ENCODE measurements around the gene SIRPB1.
A peak's percentile ranks its signal among the peaks of the same experiment; 100 is the strongest.
"Not testable (repeated sequence)": the region's sequence is repeated elsewhere in the genome, so short reads cannot be mapped to it uniquely, and the experiment has no call there.

The SIRPB1 gene

DNA sequence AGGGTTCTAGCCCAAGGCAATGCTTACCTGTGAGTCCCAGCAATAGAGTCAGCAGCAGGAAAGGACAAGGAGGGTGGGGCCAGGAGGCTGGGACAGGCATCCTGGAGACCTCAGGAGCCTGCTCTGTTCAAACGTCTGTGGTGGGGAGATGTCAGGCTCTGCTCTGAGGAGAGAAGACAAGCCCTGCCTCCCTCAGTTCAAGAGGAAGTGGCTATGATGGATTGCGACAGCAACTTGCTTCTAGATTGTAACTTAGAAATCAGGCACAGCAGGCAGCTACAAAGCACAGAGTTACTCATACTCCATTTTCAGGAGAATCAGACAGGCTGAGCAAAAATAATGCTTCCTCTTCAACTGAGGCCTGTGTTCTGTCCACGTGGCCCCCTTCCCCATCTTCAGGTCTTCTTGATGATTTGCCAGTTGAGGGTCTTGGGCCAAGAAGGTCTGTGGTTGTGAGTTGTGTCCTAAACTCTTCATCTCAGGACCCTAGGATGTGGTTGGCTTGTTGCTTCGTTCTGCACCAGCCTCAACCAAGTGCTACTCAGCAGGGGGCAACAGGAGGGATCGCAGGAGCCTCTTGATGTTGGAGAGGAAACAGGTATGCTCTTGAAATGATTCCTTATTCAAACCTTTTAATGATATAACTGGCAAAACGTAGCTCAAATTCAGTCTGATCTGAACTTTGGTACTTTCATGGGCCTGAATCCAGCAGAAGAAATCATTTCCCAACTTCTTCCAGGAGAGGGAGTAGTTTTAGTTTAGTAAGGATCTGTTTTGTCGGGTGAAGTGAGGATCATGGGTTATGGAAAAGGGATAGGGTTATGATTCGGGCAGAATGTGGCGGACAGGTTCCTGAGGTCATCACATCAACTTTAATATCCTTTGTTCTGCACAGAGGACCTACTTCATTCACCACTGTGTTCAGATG, 31.0 kb downstream of the SIRPB1 start:
- DNase-seq, result no peak

DNA sequence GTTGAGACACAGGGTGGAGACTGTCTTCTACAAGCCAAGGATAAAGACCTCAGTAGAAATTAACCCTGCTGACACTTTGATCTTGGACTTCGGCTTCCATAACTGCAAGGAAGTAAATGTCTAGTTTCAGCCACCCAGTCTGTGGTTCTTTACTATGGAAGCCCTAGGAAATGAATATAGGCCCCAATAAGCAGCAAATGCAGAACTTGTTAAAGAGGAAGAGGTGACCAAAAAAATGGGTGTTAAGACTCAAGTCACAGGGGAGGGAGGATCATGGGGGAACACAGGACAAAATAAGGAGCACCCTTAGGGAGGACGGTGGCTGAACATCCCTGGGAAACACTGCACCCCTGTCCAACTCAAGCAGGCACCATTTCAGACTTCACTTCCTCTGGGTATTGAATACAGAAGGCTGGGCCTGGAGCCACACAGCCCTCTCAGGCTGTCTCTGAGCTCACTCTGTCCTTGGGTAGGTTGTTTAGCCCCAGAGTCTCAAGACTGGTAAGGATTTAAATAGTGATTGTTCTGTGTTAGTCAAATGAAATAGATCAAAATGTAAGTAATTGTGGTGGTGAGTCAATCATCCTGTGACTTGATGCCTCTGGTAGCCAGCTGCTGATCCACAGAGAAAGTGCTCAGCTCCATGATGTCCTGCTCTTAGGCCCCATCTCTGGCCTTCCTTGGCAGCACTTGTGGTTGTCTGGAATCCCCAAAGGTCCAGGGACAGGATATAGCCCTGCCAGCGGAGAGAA, 31.9 kb downstream of the SIRPB1 start:
- DNase-seq, result no peak

DNA sequence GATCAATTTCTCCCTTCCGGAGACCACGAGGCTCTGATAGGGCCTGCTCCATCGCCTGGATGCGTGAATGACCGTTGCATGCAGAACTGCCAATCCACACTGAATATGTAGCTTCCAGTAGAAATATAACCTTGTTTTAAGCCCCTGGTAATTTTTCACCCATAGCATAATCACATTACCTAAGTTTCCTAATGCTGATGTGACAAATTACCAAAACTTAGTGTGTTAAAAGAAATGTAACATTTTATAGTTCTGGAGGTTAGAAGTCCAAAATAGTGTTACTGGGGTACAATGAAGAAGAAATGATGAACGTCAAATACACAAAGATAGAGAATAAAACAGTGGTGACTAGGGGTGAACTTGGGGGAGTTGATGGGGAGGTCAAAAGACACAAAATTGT, 40.3 kb downstream of the SIRPB1 start:
- DNase-seq, result no peak

DNA sequence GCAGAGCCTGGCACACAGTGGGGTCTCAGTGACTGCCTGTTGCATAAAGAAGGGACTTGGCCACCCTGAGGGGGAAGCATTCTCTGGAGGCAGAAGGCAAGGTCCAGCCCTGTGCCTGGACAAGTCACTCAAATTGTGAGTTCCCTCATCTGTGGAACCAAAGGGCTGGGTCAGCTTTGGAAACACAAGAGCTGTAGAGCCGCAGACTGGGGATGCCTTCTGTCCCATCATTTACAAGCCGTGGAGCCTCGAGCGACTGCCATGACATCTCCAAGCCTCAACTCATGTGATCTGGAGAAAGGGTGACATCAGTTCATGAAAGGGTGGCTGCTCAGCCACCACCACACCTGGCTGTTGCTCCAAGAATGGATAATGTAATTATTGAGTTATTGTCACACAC, 41.9 kb downstream of the SIRPB1 start:
- DNase-seq, result no peak

DNA sequence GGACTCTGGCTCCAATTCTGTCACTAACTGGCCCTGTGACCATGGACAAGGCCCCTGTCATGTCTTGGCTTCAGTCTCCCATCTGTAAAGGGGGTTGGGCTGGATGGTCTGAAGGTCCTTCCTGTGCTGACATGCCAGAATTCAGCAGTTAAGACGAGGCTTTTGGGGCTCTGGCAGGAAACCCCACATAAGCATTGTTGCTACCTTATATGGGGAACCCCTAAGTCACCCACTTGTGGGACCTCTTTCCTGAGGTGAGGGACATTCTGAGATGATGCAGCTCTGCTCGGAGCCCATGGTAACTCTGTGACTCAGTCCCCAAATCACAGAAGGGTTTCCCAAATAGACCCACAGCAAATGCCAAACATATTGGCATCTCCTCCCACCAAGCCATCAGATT, 42.5 kb downstream of the SIRPB1 start:
- DNase-seq, result not testable (repeated sequence)

DNA sequence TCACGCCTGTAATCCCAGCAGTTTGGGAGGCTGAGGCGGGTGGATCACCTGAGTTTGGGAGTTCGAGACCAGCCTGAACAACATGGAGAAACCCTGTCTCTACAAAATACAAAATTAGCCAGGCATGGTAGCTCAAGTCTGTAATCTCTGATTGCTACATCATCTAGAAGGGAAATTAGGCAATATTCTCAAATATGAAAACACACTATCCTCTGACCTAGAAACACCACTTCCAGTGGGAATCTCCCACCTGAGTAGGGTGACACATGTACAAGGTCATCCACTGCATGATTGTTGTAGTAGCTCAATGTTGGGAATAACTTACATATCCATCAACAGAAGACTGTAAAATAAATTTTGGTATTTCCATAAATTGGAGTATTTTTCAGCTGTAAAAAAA, 43.2 kb downstream of the SIRPB1 start:
- no peak for DNase-seq

DNA sequence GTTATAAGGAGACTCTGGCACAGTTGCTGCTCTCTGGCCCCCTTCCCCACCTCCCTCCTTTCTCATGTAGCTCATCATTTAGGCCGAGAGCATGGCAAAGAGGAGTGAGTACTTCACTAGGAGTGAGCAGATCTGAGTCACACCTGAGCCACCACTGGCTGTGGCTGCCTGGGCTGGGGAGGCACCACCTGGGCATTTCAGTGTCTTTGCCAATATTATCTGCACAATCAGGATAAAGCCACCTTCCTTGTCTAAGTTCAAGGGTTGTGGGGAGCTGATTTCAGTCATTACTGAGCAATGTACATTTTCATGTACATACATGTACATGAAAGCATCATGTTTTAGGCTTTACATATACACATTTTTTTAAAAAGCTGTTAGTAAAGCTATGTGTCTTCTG, 43.8 kb downstream of the SIRPB1 start:
- DNase-seq, result peak; percentile 20

DNA sequence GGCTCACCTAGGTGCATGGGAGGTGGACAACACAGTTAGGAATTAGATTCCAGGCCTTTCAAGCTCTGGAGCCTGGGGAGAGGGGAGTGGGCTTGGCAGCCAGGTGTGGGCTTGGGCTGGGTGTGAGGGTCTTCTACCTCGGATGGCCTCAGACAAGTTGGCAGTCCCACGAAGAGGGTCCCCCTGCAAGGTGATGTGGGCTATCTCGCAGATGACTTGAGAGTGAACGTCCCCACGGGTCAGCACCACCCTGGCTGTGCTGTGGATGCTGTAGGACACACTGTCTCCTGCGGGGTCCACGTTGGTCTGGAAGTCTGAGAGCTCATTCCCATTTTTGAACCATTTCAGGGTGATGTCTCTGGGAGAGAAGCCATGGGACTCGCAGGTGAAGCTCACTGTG, 48.2 kb downstream of the SIRPB1 start:
- not testable (repeated sequence) for DNase-seq
